GM19240 (cell line): Measurements from ENCODE around the gene BBS9.
"Not testable (repeated sequence)": the region's sequence is repeated elsewhere in the genome, so short reads cannot be mapped to it uniquely, and the experiment has no call there.

Source experiments
- DNase-seq: peaks from one replicate; pipeline ENCODE4 v3.0.0; 2011; ENCODE audit warnings: low spot score; ENCODE audit not compliant: insufficient read length

BBS9 gene

DNA sequence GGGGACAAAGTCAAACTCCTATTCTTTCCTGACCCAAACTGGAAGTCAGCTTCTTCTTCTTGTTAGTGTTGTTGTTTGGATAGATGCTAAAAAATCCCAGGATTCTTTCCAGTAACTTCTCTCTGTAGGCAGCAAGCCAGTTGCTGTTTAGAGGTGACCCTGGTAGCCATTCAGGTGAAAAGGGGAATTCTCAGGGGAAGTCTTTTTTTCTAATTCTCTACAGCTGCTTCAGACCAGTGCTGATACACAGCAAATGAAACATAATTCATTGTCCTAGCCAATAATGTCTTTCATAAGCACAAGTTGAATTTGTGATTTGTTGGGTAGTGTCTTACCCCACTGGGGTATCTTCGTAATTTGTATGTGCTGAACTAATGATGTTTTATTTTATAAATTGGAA, 357.3 kb downstream of the BBS9 start:
- DNase-seq, result no peak

DNA sequence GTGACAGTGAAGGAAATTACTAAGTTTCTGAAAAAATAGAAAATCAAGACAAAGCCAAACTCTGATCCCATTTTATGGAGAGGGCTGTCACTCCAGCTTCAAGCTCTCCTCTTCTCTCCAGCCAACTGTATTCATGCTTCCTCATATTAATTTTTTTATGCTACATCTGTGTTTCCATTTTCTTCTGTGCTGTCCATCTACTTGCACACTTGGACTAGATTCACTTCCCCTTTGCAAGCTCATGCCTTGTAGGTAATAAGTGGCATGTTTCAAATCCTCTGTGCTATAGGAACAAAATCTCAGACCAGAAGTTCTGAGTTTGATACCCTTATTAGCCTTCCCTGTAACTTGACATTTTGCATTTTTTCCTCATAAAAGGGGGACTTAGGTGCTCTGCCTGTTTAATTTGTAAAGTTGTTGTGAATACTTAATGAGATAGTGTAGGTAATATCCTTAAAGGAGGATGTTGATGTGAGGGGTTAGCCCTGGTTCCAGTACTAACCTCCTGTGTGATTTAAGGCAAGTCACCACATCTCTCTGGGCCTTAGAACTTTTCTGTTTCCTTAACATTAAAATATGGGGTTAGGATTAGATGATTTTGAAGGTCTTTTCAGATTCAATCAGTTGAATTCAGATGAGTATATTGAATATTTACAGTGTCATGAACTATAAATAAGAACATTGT, 358.8 kb downstream of the BBS9 start:
- DNase-seq, result no peak

DNA sequence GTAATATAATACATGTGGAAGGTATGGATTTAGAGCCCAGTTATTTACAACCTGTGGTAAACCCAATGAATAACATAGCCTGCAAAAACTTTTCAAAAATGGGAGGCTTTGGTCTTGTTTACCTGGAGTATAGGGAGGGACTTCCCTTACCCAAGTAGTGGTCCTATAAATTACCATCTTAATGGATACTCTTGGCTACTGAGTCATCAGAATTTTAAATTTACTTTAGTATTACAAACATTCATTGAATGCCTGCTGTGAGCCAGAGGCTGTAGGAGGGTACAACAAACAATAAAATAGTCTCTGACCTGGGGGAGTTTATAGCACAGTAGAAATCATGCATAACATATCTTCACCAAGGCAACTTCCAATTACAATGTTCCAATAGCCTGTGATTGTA, 365.1 kb downstream of the BBS9 start:
- DNase-seq, result no peak

DNA sequence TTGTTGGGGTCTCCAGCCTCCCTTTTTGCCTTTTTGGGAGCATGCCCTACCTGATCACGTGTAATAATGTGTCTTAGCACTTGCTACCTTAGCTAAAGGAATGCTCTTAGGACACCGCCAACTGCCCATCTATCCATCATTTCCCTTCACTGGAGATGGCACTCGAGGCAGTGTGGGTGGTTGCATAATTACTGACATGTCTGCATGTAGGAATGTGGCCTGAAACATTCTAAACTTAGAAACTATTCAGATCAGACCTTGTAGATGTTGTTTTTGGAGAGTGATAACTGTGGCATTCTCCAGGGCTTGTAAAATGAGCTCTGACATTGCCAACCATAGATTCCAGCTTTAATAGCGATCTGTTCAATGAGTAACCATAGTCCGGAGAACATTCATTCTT, 365.8 kb downstream of the BBS9 start:
- DNase-seq, result no peak

DNA sequence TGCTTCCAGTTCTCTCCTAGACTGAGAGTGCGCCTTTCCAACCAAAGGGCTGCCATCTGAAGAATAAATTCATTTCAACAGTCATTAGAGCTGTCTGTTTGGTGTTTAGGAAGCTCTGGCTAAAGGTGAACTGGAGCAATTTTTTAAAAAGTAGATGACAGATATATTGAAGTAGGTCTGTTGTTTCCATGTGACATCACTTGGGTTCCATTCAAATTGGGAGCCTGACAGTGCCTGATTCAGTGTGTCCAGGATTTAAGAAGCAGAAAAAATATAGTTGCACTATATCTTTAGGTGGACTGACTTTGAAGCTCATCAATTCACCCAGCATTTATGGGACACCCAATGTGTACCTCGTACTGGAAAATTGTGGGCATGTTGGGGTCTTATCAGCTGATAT, 367.7 kb downstream of the BBS9 start:
- no peak for DNase-seq

DNA sequence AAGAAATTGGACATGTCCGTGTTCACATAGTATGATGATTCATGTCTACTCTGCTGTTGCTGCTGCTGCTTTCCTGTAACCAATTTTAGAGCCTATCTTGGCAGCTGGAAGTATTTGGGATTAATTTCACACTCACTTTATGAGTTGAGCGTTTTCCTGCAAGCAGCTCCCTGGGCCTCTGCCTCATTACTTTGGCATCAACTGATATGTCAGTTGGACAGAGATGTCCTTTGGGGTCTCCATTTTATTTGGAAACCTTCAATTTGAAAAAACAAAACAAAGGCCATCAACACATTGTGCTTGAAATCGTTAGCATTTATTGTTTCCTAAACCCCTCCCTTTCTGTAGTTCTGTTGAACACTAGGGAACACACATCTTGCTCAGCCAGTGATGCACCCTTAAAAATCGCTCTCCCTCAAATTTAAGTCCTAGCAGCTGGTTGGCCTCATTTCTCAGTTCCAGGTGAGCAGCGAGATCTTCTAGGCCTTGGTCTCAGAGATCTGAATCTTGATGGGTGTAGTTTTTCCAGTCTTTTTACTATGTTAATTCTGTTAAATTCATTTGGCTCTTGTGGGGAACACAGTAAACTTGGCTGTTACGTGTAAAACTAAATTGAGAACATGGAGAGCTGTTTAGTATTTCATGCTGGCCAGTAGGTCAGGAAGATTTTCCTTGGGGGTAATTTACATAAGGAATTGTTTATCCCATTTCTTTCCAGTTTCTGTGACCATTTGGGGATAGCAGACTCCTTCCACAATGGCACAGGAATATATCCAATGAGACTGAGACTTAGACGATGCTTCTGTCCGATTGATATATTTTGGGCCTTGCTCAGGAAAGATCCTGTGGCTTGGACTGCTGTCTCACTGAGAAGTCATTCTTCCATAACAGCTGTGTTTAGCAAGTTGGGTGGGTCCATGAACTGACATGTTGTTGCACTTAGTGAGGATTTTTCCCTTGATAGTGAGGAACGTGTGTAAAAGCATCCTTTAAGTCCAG, 371.6 kb downstream of the BBS9 start:
- DNase-seq, result no peak

DNA sequence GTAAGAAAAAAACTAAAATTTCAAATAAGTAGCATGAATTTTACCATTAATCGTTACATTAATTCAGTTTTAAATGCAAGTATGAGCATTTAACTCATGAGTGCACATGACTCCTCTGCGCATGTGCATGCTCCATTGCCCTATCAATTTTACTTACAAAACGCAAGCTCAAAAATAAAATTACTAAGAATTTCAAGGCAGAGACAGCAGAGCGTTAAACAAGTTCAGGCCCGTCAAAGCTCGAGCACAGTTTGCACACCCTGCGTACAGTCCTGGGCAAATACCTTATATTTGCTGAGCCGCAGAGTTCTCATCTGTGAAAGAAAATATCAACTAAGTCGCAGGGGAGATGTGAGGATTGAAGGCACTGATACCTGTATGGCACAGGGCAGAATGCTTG, 373.6 kb downstream of the BBS9 start:
- no peak for DNase-seq

DNA sequence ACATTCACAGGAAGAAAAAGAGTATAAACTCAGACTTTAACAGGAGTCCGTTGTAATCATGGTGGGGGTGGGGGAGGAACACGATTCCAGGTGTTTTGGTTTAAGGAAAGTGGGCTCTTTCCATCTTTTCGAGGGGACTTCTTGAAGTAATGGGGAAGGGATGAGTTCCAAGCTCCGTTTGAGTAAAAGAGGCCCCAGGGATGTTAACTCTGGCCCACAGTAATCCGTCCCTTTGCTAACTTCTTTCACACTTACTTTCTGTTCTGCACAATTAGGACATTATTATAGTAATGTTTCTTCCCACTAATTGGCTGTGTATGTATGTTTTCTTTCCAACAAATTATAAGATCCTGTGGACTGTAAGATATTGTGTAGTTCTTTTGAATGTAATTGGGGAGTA, 374.4 kb downstream of the BBS9 start:
- no peak for DNase-seq

DNA sequence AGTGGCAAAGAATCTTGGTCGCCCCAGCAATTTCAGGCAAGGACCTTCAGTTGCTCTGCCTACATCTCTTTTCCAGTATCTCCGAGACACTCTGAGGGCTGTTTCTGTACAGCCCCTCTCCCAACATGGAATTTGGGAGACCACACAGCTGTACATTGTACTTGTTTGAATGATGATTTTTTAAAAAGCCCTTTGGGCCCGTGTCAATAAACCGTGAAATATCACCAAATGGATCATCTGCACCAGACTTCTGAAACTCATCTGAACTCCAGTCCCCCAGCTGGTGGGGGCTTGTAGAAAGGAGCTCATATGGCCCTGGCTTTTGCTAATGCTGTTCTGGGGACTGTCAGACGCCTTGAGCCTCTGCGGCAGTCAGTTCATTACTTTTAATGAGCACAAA, 374.9 kb downstream of the BBS9 start:
- no peak for DNase-seq

DNA sequence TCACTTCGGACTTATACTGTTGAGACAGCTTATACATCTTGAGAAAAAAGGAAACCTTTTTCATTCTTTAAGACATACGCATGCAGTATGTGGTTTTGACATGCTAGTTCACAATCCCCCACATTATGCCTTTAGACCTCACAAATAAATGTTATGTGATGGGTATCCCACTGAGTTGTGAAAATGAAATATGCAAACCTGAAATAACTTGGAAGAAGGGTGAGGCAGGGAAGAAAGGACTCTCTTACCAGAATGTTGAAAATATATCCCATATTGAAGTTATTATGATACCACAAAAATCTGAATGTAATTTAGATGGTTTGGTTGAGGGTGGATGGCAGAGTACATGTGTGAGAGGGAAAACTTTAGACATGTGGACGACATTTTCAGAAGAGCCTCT, 379.8 kb downstream of the BBS9 start:
- no peak for DNase-seq

DNA sequence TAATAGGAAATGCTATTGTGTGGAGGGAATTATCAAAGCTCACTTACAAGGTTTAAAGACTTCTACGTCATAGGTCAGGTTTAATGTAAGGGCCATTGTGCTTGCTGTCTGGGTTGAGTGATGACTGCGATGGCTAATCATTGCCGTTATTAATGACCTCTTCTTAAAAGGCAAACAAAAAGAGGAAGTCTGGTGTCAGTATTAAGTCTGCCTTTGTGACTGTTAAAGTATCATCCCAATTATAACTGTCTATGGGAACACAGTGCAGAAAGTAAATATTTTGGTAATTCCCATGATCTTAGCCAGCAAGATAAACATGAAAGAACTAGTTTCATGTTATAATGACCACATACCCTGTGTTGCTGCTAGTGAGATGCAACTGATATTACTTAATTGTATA, 382.4 kb downstream of the BBS9 start:
- DNase-seq, result no peak

DNA sequence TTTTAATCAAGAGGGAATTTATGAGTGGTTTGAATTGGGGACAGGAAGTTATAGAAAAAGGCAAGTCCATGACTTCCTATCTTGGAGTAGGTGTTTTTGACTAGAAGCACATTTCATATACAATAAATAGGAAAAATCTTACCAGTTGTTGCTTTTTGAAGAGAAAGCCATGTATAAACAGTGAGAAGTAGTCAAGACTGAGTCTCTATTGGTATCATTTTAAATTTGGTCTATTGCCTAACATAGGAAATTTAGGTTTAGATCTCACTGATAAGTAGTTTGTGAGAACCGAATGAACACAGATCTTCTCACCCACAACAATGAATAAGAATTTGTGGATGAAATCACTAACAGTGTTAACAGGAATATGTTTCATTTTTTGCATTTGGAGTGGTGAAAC, 387.2 kb downstream of the BBS9 start:
- DNase-seq, result no peak

DNA sequence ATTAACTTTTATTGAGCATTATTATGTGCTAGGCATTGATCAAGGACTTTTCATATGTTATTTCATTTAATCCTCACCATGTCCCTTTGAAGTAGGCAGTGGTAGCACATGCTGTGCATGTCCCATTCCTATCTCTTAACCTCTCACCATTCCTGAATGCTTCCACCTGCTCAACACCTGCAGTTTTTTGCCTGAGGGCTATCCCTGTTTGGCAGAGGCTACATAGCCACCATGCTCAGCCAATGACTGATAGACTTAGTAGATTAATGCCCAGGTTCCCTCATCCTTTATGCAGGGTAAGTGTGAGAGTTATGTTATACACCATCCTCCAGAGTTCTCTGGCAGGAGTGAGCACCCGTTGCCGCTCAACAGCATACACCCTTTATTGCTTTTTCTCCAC, 387.8 kb downstream of the BBS9 start:
- DNase-seq, result no peak

DNA sequence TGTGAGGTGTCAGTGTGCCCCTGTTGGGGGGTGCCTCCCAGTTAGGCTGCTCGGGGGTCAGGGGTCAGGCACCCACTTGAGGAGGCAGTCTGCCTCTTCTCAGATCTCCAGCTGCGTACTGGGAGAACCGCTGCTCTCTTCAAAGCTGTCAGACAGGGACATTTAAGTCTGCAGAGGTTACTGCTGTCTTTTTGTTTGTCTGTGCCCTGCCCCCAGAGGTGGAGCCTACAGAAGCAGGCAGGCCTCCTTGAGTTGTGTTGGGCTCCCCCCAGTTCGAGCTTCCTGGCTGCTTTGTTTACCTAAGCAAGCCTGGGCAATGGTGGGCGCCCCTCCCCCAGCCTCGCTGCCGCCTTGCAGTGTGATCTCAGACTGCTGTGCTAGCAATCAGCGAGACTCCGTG, 397.6 kb downstream of the BBS9 start:
- not testable (repeated sequence) for DNase-seq

DNA sequence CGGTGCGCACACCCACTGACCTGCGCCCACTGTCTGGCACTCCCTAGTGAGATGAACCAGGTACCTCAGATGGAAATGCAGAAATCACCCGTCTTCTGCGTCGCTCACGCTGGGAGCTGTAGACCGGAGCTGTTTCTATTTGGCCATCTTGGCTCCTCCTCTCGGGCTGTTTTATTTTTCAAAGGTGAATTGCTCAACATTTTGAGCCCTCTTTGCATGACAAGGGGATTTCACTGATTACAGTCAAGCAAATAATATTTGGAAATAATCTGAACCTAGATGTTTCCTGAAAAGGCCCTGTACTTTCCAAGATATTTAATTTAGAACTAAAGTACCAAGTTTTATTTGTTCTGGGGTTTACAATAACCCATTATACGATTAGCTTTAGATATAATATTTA, 398.2 kb downstream of the BBS9 start:
- not testable (repeated sequence) for DNase-seq

DNA sequence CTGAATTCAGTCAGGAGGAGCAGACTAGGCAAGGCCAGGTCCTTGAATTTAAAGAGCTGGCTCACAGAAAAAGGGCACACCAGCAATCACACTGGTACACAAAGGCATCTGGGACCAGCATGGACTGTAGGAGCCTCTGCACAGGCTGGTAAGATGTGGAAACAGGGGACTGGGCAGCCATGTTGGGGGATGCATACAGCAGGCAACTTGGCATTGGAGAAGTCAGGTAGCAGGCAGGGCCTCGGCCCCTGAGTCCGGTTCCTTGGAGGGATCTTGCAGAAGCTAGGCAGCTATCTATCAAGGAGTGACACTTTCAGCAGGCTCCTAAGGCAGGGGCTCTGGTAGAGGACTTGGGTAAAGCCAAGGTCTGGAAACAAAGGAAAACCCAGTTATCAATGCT, 399.7 kb downstream of the BBS9 start:
- DNase-seq, result no peak

DNA sequence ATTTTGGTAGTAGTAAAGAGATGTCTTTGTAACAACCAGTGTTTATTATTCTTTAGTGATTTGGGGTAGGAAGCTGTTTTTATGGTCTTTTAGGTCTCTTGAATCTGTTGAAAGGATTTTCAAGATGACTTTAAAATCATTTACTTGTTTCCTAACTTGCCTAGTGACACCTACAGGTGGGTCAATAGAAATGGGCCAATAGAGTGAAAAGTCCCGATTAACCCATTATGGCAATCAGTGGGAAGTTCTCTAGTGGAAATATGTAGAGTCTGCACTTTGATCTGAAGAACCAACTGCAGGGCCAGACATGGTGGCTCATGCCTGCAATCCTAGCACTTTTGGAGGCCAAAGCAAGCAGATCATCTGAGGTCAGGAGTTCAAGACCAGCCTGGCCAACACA, 401.3 kb downstream of the BBS9 start:
- DNase-seq, result no peak

DNA sequence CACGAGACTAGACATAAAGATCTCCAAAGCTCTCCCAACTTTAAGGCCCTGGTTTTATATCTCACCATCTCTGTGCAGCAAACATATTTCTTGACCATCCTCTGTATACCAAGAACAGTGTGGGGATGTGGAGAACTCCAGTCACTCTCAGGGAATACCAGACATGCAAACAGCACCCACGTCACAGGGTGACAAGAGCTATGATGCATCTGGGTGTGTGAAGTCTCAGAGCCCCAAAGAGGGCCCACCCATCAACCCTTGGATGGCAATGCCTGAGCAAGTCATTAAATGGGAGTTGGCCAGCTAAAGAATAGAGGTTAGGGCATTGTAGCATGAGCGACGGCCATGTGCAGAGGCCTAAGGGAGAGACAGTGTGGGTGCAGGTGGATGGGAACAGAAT, 402.5 kb downstream of the BBS9 start:
- DNase-seq, result no peak

DNA sequence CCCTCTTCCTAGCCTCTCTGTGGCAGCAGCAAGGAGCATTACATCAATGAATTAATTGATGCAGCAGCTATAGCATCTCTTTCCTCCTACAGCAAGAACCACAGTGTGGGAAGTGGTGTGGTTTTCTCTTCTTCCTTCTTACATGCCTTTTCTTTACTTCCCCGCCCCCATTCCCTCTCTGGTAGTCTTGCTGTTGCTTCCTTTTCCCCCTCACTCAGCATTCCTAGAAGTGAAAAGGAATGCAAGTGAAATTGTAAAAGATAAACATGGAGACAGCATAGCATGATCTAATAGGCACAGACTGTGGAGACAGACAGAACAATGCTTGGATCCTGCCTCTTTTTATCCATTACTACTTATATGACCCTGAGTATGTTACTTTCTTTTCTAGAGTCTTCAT, 405.5 kb downstream of the BBS9 start:
- no peak for DNase-seq

DNA sequence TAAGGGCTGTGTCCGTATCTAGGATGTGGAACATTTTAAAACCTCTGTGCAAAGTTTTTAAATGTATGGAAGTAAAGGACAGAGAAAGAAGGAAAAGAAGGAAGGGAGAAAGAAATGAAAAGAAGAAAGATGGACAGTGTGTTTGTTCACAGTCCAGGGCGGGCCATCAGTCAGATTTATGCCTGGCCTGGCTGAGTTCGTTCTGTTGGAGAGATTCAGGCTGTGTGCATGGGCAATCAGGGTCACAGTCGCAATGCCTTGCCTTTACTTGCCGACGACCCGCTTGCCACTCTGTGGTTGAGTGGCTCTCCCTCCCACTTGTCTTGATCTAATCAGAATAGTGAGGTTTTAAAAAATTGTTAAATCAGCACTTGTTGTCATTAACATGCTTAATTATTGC, 406.6 kb downstream of the BBS9 start:
- no peak for DNase-seq

DNA sequence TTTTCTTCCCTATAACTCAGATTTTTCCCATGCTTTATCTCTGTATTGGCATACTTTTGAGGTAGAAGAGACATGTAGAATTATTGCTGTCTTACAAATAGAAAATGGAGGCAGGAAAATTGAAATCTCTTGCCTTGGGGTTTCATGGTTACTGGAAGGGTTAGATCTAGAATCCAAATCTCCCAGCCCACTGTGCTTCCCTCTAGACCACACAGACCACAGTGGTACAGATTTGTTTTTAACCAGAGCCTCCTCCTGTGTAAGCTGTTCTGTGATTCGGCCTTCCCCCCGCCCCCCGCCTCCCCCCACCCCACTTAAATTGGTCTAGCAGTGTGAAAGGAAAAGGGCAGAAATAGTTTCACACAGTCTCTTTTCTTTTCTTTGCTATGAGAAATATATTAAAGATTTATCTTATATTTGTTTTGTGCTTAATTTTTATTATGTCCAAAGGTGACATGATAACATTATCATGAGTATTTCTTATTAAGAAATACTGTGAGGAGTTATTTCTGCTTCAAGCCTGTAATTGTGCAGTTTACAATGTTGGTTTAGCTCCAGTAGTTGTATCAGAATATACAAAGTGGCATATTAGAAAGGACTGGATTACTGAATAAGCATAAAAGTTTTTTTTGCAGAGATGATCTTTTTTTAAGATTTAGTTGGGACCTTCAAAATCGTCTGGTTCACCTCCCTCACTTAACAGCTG, 407.2 kb downstream of the BBS9 start:
- no peak for DNase-seq

DNA sequence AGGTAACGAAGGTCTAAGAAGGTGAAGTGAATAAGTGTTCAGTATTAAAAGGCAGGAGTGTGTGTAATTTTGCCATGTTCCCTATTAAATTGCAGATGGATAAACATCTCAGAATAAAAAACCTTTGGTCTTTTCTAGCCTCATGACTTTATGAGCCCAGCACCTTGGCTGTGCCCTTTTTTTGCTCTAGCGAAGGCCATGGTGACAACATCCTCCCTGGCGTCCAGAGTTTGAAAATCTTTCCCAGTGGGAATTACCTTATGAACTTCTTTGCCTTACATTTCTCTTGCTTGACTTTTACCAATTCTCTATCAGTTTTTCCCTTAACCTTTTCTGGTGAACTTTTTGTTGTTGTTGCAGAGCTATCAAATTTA, 407.7 kb downstream of the BBS9 start:
- no peak for DNase-seq
